NCI-H226 (cell line): ENCODE measurements around the gene HMCN1.

ENCODE experiments used
- DNase-seq: peaks from one replicate; pipeline ENCODE4 v3.0.0-alpha.2; 2015

HMCN1 gene

DNA sequence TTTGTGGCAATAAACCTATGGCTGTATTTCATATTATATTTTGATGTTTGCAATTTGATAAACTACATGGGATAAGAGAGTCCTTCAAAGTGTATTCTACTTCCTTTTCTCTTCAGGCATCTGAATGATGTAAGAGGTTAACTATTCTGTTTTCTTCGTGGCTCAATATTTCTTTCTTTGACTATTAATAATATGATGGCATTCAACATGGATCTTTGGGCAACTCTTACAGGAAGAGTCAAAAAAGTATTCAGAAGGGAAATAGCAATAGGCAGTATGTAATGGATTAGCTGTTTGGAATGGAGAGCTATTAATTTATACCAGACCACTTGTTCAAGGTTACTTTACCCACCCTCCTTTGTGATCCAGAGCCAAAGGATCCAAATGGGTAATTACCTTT lies 74.4 kb downstream of the HMCN1 start:
- DNase-seq, result no peak

DNA sequence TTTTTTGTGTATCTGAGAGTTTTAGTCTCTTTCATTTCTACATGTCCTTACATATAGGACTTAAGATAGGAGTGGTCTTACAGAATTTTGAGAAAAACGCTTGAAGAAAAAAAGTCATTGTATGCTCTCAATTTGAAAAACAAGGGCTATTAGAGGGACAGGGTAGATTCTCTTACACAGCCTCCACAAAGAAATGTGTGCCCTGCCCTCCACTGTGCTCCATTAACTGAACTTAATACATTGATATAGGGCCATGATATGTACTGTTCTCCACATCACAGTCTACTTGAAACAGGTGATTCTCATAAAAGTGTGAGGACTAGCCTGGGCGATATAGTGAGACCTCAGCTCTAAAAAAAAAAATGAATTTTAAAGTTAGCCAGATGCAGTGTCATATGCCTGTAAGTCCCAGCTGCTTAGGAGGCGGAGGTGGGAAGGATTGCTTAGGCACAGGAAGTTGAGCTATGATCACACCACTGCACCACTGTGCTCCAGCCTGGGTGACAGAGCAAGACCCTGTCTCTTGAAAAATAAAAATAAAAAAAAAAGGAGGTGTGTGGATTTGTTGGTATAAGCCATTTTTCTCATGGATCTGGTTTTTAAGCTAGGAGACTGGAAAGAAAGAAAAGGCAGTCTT lies 77.0 kb downstream of the HMCN1 start:
- no peak for DNase-seq

DNA sequence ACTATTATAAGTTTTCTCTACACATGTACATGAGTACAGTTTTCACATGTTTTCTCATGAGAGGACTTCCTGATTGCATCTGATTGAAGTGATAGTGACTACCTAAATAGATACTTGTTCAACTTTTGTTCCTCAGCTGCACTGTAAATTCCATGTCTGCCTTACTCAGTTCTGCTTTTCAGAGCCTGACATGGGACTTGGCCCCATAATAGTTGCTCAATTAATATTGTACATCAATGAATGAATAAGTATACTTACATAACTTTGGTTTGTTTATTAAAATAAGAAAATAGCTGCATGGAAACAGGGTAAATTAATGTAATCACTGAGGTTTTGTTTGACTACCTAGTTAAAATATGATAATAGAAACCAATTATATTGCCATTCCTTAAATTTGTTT lies 78.7 kb downstream of the HMCN1 start:
- DNase-seq, result no peak

DNA sequence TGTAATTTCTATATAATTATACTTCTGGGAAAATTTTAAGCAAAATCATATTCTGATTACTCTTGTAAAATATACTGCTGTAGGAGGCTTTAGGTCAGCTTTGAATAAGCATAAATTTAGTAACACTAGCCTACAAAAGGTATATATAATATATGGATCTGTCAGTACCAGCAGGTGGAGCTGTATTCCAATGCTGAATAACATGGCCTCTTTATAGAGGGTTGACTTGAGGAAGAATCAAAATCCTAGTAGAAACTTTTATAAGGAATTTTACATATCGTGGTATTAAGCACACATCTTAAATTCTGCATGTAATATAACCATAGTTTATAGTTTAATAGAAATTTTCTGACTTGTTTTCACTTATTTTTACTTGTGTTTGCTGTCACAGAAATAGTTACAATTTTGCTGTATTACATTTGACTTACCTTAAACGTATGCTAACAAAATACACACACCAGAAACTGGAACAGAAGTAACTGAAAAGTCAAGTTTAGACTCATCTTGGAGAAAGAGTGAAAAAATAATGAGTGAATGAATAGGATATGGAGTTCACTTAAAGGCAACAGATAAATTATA lies 79.3 kb downstream of the HMCN1 start:
- peak; percentile 22 for DNase-seq

DNA sequence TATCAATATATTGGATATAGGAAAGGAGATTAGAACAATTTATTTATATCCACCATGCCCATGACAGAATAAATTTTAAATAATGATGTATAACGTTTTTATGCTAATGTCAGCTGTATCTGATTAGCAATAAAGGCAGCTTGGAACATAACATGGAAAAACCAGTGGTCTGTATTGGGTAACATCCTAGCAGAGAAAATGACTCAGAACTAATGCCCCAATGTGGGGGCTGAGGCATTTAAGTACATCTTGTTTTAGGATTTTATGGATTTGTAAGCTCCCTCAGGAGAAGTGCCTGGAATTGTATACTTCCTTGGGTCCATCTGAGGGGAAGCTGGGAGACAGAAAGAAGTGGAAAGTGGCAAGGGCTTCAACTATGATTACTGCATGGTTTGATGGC lies 82.3 kb downstream of the HMCN1 start:
- no peak for DNase-seq

DNA sequence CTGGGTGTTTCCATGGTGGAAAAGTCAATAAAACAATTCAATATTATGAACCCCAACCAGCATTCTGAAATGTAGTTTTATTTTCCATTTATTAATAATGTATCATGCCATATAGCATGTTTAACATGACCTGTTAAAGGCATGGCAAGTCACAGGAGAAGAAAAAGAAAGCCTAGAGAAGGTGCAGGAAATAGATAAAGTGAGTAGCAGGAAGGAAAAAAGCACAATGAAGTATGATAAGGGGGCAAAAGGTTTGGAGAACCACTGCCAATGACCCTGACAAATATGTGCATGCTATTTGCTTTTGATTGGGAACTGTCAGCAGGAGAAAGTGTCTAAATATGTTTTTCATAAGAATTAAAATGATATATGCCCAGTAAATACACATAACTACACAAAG lies 85.6 kb downstream of the HMCN1 start:
- DNase-seq, result no peak

DNA sequence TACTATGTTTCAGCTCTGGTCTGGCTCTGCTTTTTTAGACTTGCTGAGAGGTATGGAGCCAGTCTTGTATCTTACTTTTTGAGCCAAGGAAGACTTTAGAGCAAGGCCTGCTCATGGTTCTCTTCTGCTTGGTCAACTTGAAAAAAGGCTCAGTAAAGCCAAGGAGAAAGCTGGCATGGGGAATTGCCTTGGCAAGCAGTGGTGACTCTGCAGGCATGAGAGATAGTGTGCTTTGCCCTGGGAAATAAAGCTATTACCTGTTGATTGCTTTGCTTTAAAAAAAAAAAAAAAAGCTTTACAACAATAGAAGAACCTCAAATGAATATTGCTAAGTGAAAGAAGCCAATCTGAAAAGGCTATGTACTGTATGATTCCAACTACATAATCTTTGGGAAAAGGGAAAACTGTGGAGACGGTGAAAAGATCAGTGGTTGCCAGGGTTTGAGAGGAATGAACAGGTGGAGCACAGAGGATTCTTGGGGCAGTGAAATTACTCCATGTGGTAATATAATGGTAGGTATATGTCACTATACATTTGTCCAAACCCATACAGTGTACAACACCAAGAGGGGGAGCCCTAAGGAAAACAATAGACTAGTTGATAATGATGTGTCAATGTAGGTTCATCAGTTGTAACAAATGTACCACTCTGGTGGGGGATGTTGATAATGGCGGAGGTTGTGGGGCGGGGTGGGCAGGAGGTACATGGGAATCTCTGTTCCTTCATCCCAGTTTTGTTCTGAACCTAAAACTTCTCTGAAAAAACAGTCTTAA lies 87.6 kb downstream of the HMCN1 start:
- DNase-seq, result no peak

DNA sequence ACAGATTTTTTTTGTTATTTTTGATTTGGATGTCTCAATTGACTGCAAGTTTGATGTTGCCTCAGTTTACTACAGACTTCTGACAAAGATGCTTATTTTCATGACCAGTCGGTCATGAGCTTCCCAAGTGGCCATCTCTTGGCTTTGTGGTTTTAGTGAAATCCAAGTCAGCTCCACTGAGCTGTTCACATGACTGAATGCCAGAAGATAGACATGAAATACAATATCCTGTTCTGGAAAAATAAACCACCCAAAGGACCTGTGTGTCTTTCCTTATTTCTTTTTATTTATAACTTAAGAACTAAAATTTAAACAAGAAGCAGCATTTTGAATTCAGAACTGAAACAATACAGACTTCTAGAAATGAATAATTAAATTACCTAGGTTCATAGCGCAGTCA lies 89.3 kb downstream of the HMCN1 start:
- DNase-seq, result no peak

DNA sequence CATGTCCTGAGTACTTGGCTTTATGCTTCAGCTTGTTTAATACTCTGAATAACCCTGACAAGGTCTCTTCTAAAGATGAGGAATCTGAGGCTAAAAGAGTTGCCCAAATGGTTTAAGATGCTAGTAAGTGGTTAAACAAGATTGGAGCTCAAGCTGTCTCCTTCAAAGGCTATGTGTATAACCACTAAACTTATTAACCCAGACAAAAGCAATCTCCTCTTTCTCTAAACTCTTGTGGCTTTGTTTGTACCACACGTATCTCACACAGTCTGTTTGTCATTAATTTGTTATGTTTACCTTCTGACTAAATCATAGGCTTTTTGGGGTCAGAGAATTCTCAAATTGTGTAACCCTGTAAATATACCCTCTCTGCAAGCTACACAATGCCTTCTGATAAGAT lies 89.9 kb downstream of the HMCN1 start:
- no peak for DNase-seq

DNA sequence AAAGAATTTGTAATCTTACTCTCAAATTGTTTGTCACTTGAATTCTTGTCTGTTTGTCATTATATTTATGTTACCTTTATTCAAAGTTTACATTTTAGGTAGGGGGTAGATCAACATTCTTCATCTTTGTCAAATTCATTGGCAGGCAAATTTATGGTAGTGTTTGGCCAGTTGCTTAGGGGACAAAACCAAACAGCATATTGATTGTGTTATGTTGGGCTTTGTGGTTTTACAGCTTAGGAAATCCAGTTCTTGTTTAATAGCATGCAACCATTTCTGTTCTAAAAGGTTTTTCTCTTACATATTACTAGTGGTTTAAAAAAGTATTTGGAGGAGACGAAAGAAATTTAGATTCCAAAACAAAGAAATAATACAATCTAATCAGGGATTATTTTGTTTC lies 91.4 kb downstream of the HMCN1 start:
- DNase-seq, result no peak

DNA sequence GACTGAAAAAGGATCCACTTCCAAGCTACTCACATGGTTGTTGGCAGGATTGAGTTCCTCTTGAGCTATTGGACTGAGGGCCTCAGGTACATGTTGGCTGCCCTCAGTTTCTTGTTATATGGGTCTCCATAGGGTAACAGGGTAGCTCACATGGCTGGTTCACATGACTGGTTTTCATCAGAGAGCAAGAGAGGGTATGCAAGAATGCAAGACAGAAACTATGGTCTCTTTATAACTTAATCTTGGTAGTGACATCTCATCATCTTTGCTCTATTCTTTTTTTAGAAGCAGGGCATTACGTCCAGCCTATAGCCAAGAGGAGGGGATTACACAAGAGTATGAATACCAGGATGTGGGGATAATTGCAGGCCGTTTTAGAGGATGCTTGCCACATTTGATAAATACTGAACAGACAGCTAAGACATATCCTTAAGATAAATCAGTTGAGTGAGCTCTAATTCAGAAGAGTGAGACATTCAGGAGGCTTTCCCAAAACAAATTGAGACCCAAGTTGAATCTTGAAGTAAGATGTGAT lies 100.2 kb downstream of the HMCN1 start:
- DNase-seq, result no peak

DNA sequence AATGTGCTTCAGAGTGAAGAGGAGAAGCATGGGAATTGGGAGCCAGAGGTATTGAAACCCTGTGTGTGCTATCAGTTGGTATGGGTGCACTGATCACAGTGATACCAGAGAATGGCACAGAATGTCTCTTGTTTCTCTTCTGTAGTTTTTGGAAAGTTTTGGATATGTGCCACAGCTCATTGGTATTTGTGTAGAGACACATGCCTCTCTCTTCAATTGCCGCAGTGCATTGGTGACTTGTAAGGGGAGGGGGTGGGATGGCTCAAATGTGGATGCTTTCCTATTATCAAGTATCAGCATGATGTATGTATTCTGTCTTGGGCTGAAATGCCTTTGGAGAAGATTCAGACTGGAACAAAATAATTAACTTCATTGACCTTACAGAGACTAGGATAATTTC lies 101.0 kb downstream of the HMCN1 start:
- DNase-seq, result no peak

DNA sequence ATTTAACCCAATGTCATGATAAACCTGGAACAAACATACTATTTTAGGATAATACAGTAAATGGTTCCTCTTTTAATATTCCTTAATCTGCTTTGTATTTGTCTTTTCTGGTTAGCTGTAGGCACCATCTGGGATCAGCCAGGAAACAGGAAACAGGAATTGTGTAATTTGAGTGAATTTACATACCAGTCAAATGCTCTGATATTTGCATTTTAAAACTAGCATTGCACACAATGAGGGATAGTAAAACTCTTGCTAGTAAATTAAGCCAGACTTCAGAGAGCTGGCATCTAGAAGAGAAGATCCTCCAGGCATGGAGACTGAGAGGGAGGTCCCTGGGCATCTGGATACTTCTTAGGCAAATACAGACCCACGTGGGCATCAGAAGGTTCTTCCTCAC lies 103.5 kb downstream of the HMCN1 start:
- DNase-seq, result no peak

DNA sequence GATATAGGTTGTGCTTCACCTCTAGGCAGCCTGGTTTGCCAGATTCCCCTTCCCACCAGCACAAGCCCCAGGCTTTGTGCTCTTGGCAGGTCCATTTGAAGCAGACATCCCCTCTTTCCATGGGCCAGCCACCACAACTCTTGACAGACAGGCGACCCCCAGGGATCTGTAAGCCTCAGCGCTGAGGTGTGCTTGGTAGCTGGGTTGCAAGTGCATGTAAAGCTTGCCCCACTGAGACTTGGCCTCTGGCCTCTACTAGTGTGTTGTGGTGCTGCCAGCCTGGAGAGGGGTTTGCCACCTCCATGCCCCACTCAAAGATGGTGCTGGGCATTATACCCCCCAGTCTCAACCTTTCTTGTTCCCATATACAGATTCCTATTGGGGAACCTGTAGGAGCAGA lies 103.9 kb downstream of the HMCN1 start:
- no peak for DNase-seq

DNA sequence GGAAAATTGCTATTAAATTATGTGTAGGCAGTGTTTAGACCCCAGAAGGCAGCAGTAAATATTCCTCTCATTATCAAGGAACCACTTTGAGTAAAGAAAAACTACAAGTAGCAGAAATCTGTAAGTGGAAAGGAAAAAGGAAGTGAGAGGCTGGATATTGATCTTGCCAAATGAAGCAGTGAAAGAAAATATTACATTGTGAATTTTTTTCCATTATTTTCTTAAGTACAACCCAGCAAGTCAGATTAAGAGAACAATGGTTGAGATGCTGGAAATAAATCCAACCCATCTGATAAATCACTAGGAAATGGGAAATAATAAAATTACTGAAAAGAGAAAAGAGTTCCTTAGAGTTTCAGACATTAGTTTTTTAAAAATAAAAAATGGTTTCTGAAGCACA lies 106.7 kb downstream of the HMCN1 start:
- DNase-seq, result no peak

DNA sequence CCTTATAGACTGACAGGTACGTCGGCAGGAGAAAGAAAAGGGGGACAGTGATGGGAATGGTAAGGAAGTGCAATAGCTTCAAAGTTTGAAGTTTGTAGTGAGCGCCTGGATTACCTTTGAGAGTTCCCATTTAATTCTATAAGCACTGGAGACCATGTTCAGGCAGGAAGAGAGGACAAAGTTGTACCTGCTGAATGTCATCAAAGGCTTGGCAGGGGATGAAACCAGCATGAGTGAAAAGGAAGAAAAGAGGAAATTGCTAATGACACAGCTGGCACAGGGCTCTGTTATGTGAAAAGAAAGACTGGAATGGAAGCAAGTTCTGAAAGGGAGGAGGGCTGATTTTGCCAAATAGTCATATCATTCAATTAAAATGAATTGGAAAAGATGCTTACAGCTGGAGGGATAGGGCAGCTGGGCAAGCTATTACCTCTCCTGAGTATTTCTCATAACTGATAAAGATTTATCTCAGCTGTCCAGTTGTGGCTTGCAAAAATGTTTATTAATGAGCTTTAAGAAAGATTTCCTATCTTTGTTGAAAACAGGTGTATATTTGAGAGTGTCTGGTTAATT lies 109.2 kb downstream of the HMCN1 start:
- no peak for DNase-seq

DNA sequence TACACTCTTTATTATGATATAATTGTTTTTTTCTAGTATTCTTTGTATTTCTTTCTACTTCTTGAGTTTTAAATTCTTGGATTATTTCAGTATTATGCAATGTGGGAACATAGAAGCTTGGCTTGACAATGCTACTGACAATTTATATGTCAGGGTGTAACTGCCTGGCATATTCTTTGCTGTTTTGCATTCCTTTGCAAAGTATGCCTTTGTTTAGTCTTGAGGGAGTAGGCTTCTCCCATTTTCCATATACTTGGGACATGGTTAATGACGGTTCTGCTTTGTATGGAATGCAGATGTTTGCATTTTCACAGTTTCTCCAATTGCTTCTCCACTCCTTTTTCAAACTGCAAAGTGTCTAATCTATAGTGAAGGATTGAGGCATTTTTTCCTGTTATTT lies 109.8 kb downstream of the HMCN1 start:
- no peak for DNase-seq

DNA sequence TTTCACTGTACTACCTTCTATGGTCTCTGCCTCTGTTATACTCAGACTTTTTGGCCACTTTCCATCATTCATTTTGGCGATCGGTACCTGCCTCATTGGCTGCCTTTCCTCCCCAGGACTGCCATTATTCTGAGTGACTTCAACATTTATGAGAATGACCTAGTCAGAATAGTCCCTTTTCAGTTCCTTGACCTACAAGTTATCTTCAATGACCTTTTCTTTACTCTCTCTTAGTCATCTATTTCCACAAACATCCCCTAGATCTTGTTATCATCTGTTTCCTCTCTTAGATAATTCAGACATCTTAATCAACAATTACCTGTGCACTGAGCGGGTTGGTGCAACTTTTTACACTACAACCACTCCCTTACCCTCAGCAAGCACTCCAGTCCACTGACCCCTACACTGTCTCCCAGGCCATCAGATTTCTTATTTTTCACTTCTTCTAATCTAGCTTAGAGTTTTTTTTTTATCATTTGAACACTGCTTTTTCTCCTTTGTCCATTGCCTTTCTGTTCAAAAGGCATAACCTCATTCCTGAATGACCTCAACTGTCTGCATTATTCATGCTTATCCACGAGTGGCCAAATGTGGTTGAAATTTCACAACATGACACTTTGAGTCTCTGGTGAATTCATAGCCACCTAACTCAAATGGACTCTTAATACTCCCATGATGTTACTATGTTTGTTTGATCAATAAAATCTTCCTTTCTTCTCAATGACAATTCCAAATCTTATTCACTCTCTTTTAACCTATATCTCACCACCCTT lies 112.7 kb downstream of the HMCN1 start:
- DNase-seq, result peak; percentile 55

DNA sequence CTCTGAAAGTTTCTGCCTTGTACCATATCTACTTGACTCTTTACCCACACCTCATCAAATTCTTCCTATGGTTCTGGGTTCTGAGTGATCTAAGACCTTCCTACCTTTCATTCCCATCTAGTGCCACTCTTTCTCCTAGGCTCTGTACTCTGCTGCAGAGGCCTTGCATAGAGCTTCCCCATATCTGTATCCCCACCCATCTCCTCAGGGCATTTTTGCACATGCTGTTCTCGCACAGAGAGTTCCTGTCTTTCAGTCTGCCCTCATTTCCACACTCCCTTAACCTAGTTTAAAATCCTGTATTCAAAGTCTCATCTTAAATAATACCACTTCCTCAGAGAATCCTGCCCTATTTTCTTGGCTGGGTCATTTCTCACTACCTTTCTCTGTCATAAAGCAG lies 114.8 kb downstream of the HMCN1 start:
- DNase-seq, result no peak

DNA sequence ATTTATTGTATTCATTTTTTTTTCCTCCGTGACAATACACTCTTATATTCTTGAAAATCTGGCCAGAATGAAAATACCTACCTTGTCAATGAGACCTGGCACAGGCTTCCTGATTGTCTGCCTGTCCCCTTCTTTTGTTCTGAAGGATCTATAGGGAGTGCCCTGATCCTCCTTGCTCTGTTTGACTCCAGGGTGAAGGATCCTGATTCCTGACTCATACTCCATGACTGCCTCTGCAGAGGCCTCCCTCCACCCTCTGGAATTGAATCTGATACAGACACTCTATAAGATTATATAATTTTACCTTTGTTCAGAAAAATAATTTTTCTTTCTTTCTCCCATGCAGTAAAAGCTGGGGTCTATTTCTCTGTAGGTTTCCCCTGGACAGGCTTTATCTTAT lies 116.2 kb downstream of the HMCN1 start:
- DNase-seq, result peak; percentile 55

DNA sequence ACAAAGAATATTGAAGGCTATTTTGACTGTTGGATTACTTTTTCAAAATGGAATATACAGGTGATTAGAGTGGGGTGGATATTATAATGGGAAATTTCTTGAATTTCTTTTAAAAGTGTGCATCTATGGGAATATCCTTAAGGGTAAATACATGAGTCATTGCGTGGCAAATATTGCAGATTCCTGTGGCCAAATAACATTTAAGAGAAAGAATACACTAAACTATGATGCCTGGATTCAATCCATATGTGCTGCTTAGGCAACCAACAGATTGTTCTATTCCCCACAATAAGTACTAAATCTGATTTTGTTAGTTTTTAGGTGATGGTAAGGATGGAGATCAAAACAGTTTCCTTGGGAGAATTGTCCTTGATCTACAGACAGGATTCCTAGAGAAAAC lies 119.5 kb downstream of the HMCN1 start:
- peak; percentile 46 for DNase-seq

DNA sequence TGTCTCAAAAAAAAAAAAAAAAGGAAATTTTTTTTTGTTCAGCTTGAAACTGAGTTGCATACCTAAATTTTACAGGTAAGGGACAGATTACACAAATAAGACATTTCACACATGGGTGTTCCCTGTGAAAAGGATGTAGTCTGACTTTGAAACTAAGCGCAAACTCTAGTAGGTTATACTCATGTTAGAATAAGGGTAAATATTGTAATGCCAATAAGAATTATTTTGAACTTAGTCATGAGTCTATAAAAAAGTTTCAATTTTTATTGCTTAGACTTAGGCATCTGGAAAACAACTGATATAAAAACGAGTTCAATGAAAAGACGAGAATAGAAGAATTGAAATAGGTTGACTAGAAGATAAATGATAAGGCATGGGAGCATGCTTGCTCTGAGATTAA lies 122.3 kb downstream of the HMCN1 start:
- no peak for DNase-seq

DNA sequence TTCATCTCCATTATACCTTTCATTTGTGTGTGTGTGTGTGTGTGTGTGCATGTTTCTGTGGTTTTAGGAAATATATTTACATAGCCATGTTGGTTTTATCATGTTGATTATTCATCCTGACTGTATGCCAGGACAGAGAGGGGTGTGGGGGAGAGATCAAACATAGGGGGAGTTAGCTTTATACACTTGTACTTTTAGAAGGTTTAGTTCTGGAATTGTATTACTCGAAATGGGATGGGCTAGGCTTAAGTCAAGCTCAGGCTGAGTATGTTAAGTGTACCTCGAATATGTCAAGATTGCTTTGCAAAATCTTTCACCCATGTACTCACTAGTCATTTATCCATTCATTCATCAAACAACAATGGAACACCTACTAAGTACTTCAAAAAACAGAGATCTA lies 123.3 kb downstream of the HMCN1 start:
- peak; percentile 16 for DNase-seq
